K562 (cell line): ENCODE data around the gene NBEA. TPM values are rescaled to one million over a fixed set of nuclear protein-coding genes. Genes with fewer than 3 reads are reported as not detected.

Experiments
- ATAC-seq: fragments of 200-7000 bp; cut with Tn5 transposase; 3 replicates; pipeline ENCODE4 v1.9.1; 2020; ENCODE audit warnings: moderate library complexity
- BruUV-seq: library from RNA; stranded (reverse); fragments of 400-500 nt; replicated peaks from 2 replicates; lab custom pipeline; 2021; lab: Mats Ljungman, UMichigan
- CTCF ChIA-PET: fragments of 300-600 bp; formaldehyde crosslinking; extraction: SDS; loops from one replicate; lab custom pipeline; 2021; ENCODE audit warnings: low intra/inter-chr PET ratio; lab: Yijun Ruan, JAX
- POLR2A ChIA-PET: fragments of 300-600, 350-650 bp; sonication (Branson Sonifier 250); formaldehyde crosslinking; extraction: SDS; loops from one replicate; lab custom pipeline; 2021; ENCODE audit warnings: antibody characterized with exemption, inconsistent platforms; lab: Yijun Ruan, JAX
- DNase-seq, 4 experiments: peaks; one replicate each; pipeline versions ENCODE4 v3.0.0 to v3.0.0-alpha.2; 2011 to 2018; ENCODE audit warnings: low spot score in 3 of 4, mixed read lengths in 3 of 4; ENCODE audit errors: extremely low read depth in 1 of 4
- FAIRE-seq: peaks from 2 replicates; lab custom pipeline; 2011; peaks lifted over from hg19 to GRCh38; lab: Jason Lieb, UNC
- H2AFZ ChIP-seq: 2 replicates; pipeline ENCODE4 v1.6.0; 2011; ENCODE audit warnings: low read depth, low read length, control low read depth, inconsistent platforms
- H3K27ac ChIP-seq: fragments of 200-600 bp; 3 replicates; pipeline ENCODE4 v1.8.0; 2011; ENCODE audit warnings: low read depth, mild to moderate bottlenecking, control low read depth, inconsistent platforms, low read length, moderate library complexity, mixed read lengths; ENCODE audit errors: extremely low read depth
- H3K27me3 ChIP-seq, 2 experiments: fragments of 300-600 bp in 1 of 2; 2 replicates in 1 of 2; 3 replicates in 1 of 2; pipeline versions ENCODE4 v1.6.0 to v1.8.0; 2011; ENCODE audit warnings: inconsistent platforms in 2 of 2, low read length in 2 of 2, mild to moderate bottlenecking in 1 of 2, mixed read lengths in 1 of 2, moderate library complexity in 1 of 2; ENCODE audit not compliant: control insufficient read depth in 2 of 2, insufficient read depth in 2 of 2
- H3K36me3 ChIP-seq: fragments of 300-600 bp; 3 replicates; pipeline ENCODE4 v1.8.0; 2011; ENCODE audit warnings: mild to moderate bottlenecking, low read length, inconsistent platforms; ENCODE audit not compliant: control insufficient read depth, insufficient read depth
- H3K4me1 ChIP-seq, 2 experiments: fragments of 200-600 bp in 1 of 2; replicated peaks in 1 of 2; 2 replicates in 1 of 2; 3 replicates in 1 of 2; pipeline versions ENCODE4 v1.5.1 to v1.8.0; 2011; ENCODE audit warnings: inconsistent platforms in 2 of 2, low read length in 2 of 2, mild to moderate bottlenecking in 1 of 2, mixed read lengths in 1 of 2, moderate library complexity in 1 of 2; ENCODE audit not compliant: control insufficient read depth in 2 of 2, insufficient read depth in 2 of 2
- H3K4me2 ChIP-seq: 2 replicates; pipeline ENCODE4 v1.6.1; 2011; ENCODE audit warnings: low read length, control low read depth, inconsistent platforms, mixed read lengths; ENCODE audit not compliant: insufficient read depth
- H3K4me3 ChIP-seq: fragments of 200-600 bp; sonication (generic), shearing (Covaris generic); 2 replicates; pipeline ENCODE4 v1.5.1; 2016; ENCODE audit warnings: control low read depth, inconsistent platforms
- H3K79me2 ChIP-seq: fragments of 200-600 bp; 3 replicates; pipeline ENCODE4 v1.8.0; 2011; ENCODE audit warnings: low read length, inconsistent platforms; ENCODE audit not compliant: control insufficient read depth, insufficient read depth
- H3K9ac ChIP-seq, 2 experiments: 2 replicates each; pipeline versions ENCODE4 v1.6.0 to v1.6.1; 2011; ENCODE audit warnings: low read depth in 2 of 2, low read length in 2 of 2, control low read depth in 1 of 2, inconsistent platforms in 1 of 2, mild to moderate bottlenecking in 1 of 2, mixed read lengths in 1 of 2; ENCODE audit not compliant: insufficient read depth in 1 of 2
- H3K9me1 ChIP-seq: one replicate; pipeline ENCODE4 v1.6.0; 2011; ENCODE audit warnings: inconsistent platforms, mild to moderate bottlenecking, low read length, moderate library complexity; ENCODE audit not compliant: control insufficient read depth, insufficient read depth
- H3K9me3 ChIP-seq: replicated peaks from 2 replicates; pipeline ENCODE4 v1.5.1; 2011; ENCODE audit warnings: low read depth, low read length, inconsistent platforms; ENCODE audit not compliant: control insufficient read depth, insufficient read depth
- H4K20me1 ChIP-seq: replicated peaks from 2 replicates; pipeline ENCODE4 v1.6.1; 2011; ENCODE audit warnings: low read length, inconsistent platforms, mixed read lengths; ENCODE audit not compliant: control insufficient read depth, insufficient read depth
- ARHGAP35 ChIP-seq: fragments of 450-650 bp; IDR thresholded peaks from 2 replicates; pipeline ENCODE4 v1.6.1; 2018; ENCODE audit not compliant: partially characterized antibody
- CAMTA2 ChIP-seq: fragments of 250-450 bp; sonication (Bioruptor Pico); conservative IDR thresholded peaks from 2 replicates; pipeline ENCODE4 v1.5.1; 2022
- CHD1 ChIP-seq: fragments of 200-600 bp; sonication (generic); IDR thresholded peaks from one replicate; pipeline ENCODE4 v1.6.1; 2012; ENCODE audit warnings: mild to moderate bottlenecking, moderate library complexity, low read length, inconsistent platforms
- CXXC5 ChIP-seq: fragments of 250-450 bp; sonication (Bioruptor Pico); IDR thresholded peaks from 2 replicates; pipeline ENCODE4 v1.8.0; 2022; ENCODE audit warnings: inconsistent platforms, mild to moderate bottlenecking, moderate library complexity
- NEUROD1 ChIP-seq: fragments of 150-350 bp; IDR thresholded peaks from 2 replicates; pipeline ENCODE4 v1.6.1; 2014; ENCODE audit warnings: borderline replicate concordance, low read length, low read depth; ENCODE audit not compliant: partially characterized antibody
- RFX1 ChIP-seq: fragments of 450-650 bp; IDR thresholded peaks from 2 replicates; pipeline ENCODE4 v1.6.1; 2016; ENCODE audit warnings: mild to moderate bottlenecking, moderate library complexity
- SAP30 ChIP-seq: fragments of 200-600 bp; sonication (generic); IDR thresholded peaks from 2 replicates; pipeline ENCODE4 v1.6.1; 2012; ENCODE audit warnings: borderline replicate concordance, low read depth, mild to moderate bottlenecking, moderate library complexity, low read length, control low read depth, inconsistent platforms; ENCODE audit not compliant: insufficient read depth, poor library complexity, severe bottlenecking
- TCF7 ChIP-seq: sonication (generic); IDR thresholded peaks from 2 replicates; pipeline ENCODE4 v1.6.1; 2016; ENCODE audit warnings: antibody characterized with exemption, borderline replicate concordance
- ZNF239 ChIP-seq: fragments of 250-450 bp; sonication (Bioruptor Pico); IDR thresholded peaks from 2 replicates; pipeline ENCODE4 v1.4.0; 2020; ENCODE audit warnings: mild to moderate bottlenecking
- ZNF408 ChIP-seq: fragments of 250-450 bp; sonication (Bioruptor Pico); IDR thresholded peaks from 2 replicates; pipeline ENCODE4 v1.4.0; 2020; ENCODE audit warnings: low read depth, mild to moderate bottlenecking, moderate library complexity
- WGBS: fragments of 100-300 bp; shearing (Covaris generic); methylation state at CpG from one replicate; pipeline ENCODE4 v1.1.6; 2016; ENCODE audit warnings: low coverage, mixed read lengths; ENCODE audit not compliant: insufficient coverage; ENCODE audit errors: missing lambda C conversion rate; 5-methylcytosine and 5-hydroxymethylcytosine counted together
- in situ Hi-C: fragments of 300-500 bp; cut with MboI; formaldehyde crosslinking; loops from 4 replicates; pipeline ENCODE4 v1.15.0; 2018; ENCODE audit warnings: inconsistent platforms, mixed read lengths
- intact Hi-C: fragments of 100-400 bp; cut with micrococcal nuclease; formaldehyde crosslinking; loops from 2 replicates; pipeline ENCODE4 v1.14.2; 2022
- polyA plus RNA-seq, 8 experiments: library from polyadenylated mRNA; depleted of rRNA in 4 of 8; stranded (reverse) in 5 of 8; unstranded in 3 of 8; fragments of >200 nt; fragmentation: Nextera tagmentation in 2 of 8; fragmentation: Illumina TruSeq in 1 of 8; extraction: Ambion mirVana in 2 of 8; extraction: Trizol in 1 of 8; gene quantifications; 2 replicates each; pipeline versions ENCODE4 v1.2.1 to v1.2.3, GENCODE V29; 2011 to 2014; ENCODE audit warnings: inconsistent platforms in 1 of 8, missing spikeins in 1 of 8
- total RNA-seq, 7 experiments: library from RNA; depleted of rRNA in 6 of 7; stranded (reverse); fragments of >200 nt in 6 of 7; fragmentation: Illumina TruSeq in 2 of 7; extraction: Trizol in 2 of 7; gene quantifications; 2 replicates each; pipeline versions ENCODE4 v1.2.1 to v1.2.3, GENCODE V29; 2011 to 2021; ENCODE audit warnings: low replicate concordance in 1 of 7

NBEA gene
- total and polyA plus RNA-seq, 9 of the 15 experiments (the other 6 are each of a cell fraction or from before 2014, with no cell fraction given): 0.03 to 0.94 (median 0.05) TPM; not detected in 2

GRCh38 chr13:35714121-35714520 lies 772.1 kb downstream of the NBEA start:
- no peak for TF ChIP-seq TCF7
- no peak for TF ChIP-seq ARHGAP35
- no peak for TF ChIP-seq CXXC5 (CRISPR knock-in tag)
- no peak for TF ChIP-seq CAMTA2 (CRISPR knock-in tag)
- Histone ChIP-seq H2AFZ (no peak overlapping the region), H3K79me2 (no peaks in the 10 kb centered on the region), H3K4me1 (no peaks in the 10 kb centered on the region), H3K9ac (no peak overlapping the region), H3K36me3 (no peaks in the 10 kb centered on the region), H3K9me3 (no peaks in the 10 kb centered on the region), H3K27ac (no peak overlapping the region), H4K20me1 (no peaks in the 10 kb centered on the region), H3K4me3 (no peak overlapping the region), H3K9me1 (no peaks in the 10 kb centered on the region), H3K27me3 (no peaks in the 10 kb centered on the region), H3K4me2 (no peak overlapping the region)
- no TSS peak for BruUV-seq
- DNase-seq (no peak), FAIRE-seq (no peak), ATAC-seq (no peak)
- WGBS: 0% methylated on average over 6 of the region's 6 CpGs
- in situ Hi-C loops: no loop called here
- ChIA-PET POLR2A (no interaction called here), CTCF (no interaction called here)
- intact Hi-C loops: no loop called here

- H4K20me1 ChIP-seq: no peaks in the 10 kb centered on the region
- POLR2A ChIA-PET: no interaction called here
- no peak overlapping the region for H3K9ac ChIP-seq
- H3K79me2 ChIP-seq: no peaks in the 10 kb centered on the region
- H3K4me2 ChIP-seq: no peak overlapping the region
- H3K9me1 ChIP-seq: no peaks in the 10 kb centered on the region
- 0% methylated on average over 7 of the region's 9 CpGs for WGBS
- ATAC-seq (no peak), FAIRE-seq (no peak), DNase-seq (no peak)
- H3K27me3 ChIP-seq: no peaks in the 10 kb centered on the region
- no peaks in the 10 kb centered on the region for H3K9me3 ChIP-seq
- H3K4me1 ChIP-seq: no peaks in the 10 kb centered on the region
- no peaks in the 10 kb centered on the region for H3K36me3 ChIP-seq
- H3K4me3 ChIP-seq: no peak overlapping the region
- intact Hi-C loops (no loop called here), in situ Hi-C loops (no loop called here)
- no peak overlapping the region for H2AFZ ChIP-seq
- no peak overlapping the region for H3K27ac ChIP-seq
- no TSS peak for BruUV-seq
- TF ChIP-seq RFX1 (no peak), SAP30 (no peak), ZNF408 (no peak), NEUROD1 (no peak), ZNF239 (CRISPR knock-in tag) (no peak), CHD1 (no peak)
- CTCF ChIA-PET: interaction anchor here (0.6 kb wide), 1 partner anchor 1480 kb away, joined by 3 read pairs; no protein-coding TSS in a partner anchor
These were observed 772.7 kb downstream of the NBEA start for GRCh38 chr13:35714588-35715377.
